ENCODE measurements around the gene AFG1L.

AFG1L gene

GRCh38 chr6:108568551-108569305 lies 273.9 kb downstream of the AFG1L start:
- Histone ChIP-seq H3K27ac (replicated peaks) (no peak overlapping the region), H3K4me3 (replicated peaks; ENCODE audit: insufficient read depth, low read length) (no peak overlapping the region), H3K27me3 (ENCODE audit: insufficient read depth, poor library complexity, severe bottlenecking) (no peaks in the 10 kb centered on the region)
- no peak for DNase-seq (ENCODE audit: low read depth in 1 of 2, low spot score in 1 of 2)
- TF ChIP-seq SPI1 (IDR thresholded peaks at IDR 0.05; ENCODE audit: borderline replicate concordance, low read depth) = no peak
- no peak for TF ChIP-seq CTCF (IDR thresholded peaks at IDR 0.05; ENCODE audit: insufficient read depth, low read length)
- TF ChIP-seq GABPA (IDR thresholded peaks at IDR 0.05; ENCODE audit: low read depth) = no peak
- no peak for TF ChIP-seq REST (IDR thresholded peaks at IDR 0.05; ENCODE audit: insufficient replicate concordance, low read depth)
- no peak for TF ChIP-seq POLR2AphosphoS5 (IDR thresholded peaks at IDR 0.05; ENCODE audit: low read depth)

- H3K4me3 ChIP-seq (replicated peaks; ENCODE audit: insufficient read depth, low read length) = no peak overlapping the region
- DNase-seq (ENCODE audit: low read depth in 1 of 2, low spot score in 1 of 2) = no peak
- H3K27ac ChIP-seq (replicated peaks) = no peak overlapping the region
- TF ChIP-seq SPI1 (IDR thresholded peaks at IDR 0.05; ENCODE audit: borderline replicate concordance, low read depth) (no peak), CTCF (IDR thresholded peaks at IDR 0.05; ENCODE audit: insufficient read depth, low read length) (no peak), REST (IDR thresholded peaks at IDR 0.05; ENCODE audit: insufficient replicate concordance, low read depth) (no peak), GABPA (IDR thresholded peaks at IDR 0.05; ENCODE audit: low read depth) (no peak), POLR2AphosphoS5 (IDR thresholded peaks at IDR 0.05; ENCODE audit: low read depth) (no peak)
- no peaks in the 10 kb centered on the region for H3K27me3 ChIP-seq (ENCODE audit: insufficient read depth, poor library complexity, severe bottlenecking)
Observed at GRCh38 chr6:108570517-108570916, 275.7 kb downstream of the AFG1L start.

GRCh38 chr6:108574457-108575141 lies 279.7 kb downstream of the AFG1L start:
- H3K27me3 ChIP-seq (ENCODE audit: insufficient read depth, poor library complexity, severe bottlenecking) = no peaks in the 10 kb centered on the region
- no peak overlapping the region for H3K4me3 ChIP-seq (replicated peaks; ENCODE audit: insufficient read depth, low read length)
- H3K27ac ChIP-seq (replicated peaks) = no peak overlapping the region
- no peak for DNase-seq (ENCODE audit: low read depth in 1 of 2, low spot score in 1 of 2)
- no peak for TF ChIP-seq SPI1 (IDR thresholded peaks at IDR 0.05; ENCODE audit: borderline replicate concordance, low read depth)
- no peak for TF ChIP-seq CTCF (IDR thresholded peaks at IDR 0.05; ENCODE audit: insufficient read depth, low read length)
- TF ChIP-seq GABPA (IDR thresholded peaks at IDR 0.05; ENCODE audit: low read depth) = no peak
- no peak for TF ChIP-seq POLR2AphosphoS5 (IDR thresholded peaks at IDR 0.05; ENCODE audit: low read depth)
- no peak for TF ChIP-seq REST (IDR thresholded peaks at IDR 0.05; ENCODE audit: insufficient replicate concordance, low read depth)

Measured in HL-60 (cell line).